H9 (cell line): ENCODE data around the gene ITPR2. TPM values are rescaled to one million over a fixed set of nuclear protein-coding genes. Genes with fewer than 3 reads are reported as not detected.

ENCODE experiments used
- DNase-seq: peaks from one replicate; pipeline ENCODE4 v3.0.0-alpha.2; 2017
- H2AFZ ChIP-seq: one replicate; pipeline ENCODE4 v1.6.1; 2013; ENCODE audit warnings: mild to moderate bottlenecking, low read length, control low read depth, moderate library complexity
- H2AK5ac ChIP-seq: 2 replicates; pipeline ENCODE4 v1.6.1; 2013; ENCODE audit warnings: low read length, control low read depth, mixed read lengths; ENCODE audit not compliant: insufficient read length
- H2BK120ac ChIP-seq: one replicate; pipeline ENCODE4 v1.6.1; 2013; ENCODE audit warnings: low read depth, mild to moderate bottlenecking, low read length, control low read depth, inconsistent platforms; ENCODE audit not compliant: poor library complexity, severe bottlenecking
- H2BK12ac ChIP-seq: 2 replicates; pipeline ENCODE4 v1.6.1; 2013; ENCODE audit warnings: low read length, control low read depth, mixed read lengths, low read depth; ENCODE audit not compliant: insufficient read length
- H2BK15ac ChIP-seq: 2 replicates; pipeline ENCODE4 v1.6.1; 2013; ENCODE audit warnings: low read depth, low read length, control low read depth
- H2BK20ac ChIP-seq: one replicate; pipeline ENCODE4 v1.6.1; 2013; ENCODE audit warnings: low read depth, mild to moderate bottlenecking, low read length, control low read depth, inconsistent platforms; ENCODE audit not compliant: poor library complexity, severe bottlenecking
- H2BK5ac ChIP-seq: 2 replicates; pipeline ENCODE4 v1.6.1; 2013; ENCODE audit warnings: low read length, control low read depth, mixed read lengths; ENCODE audit not compliant: insufficient read length
- H3K14ac ChIP-seq: 2 replicates; pipeline ENCODE4 v1.6.1; 2013; ENCODE audit warnings: low read length, control low read depth; ENCODE audit not compliant: insufficient read depth
- H3K18ac ChIP-seq: 2 replicates; pipeline ENCODE4 v1.6.1; 2013; ENCODE audit warnings: low read depth, mild to moderate bottlenecking, mixed read lengths, low read length, control low read depth; ENCODE audit not compliant: insufficient read length
- H3K23ac ChIP-seq: 2 replicates; pipeline ENCODE4 v1.6.1; 2013; ENCODE audit warnings: low read length, control low read depth, mixed read lengths, low read depth; ENCODE audit not compliant: insufficient read length
- H3K23me2 ChIP-seq: 2 replicates; pipeline ENCODE4 v1.6.1; 2013; ENCODE audit warnings: low read depth, mild to moderate bottlenecking, mixed read lengths, low read length, control low read depth; ENCODE audit not compliant: insufficient read length, poor library complexity, severe bottlenecking
- H3K27ac ChIP-seq: 2 replicates; pipeline ENCODE4 v1.5.1; 2013; ENCODE audit warnings: low read length, control low read depth, mixed read lengths, low read depth; ENCODE audit not compliant: insufficient read length
- H3K27me3 ChIP-seq: 2 replicates; pipeline ENCODE4 v1.6.1; 2013; ENCODE audit warnings: low read length, control low read depth, inconsistent platforms; ENCODE audit not compliant: insufficient read depth
- H3K4ac ChIP-seq: 2 replicates; pipeline ENCODE4 v1.6.1; 2013; ENCODE audit warnings: low read depth, mild to moderate bottlenecking, control low read depth, inconsistent platforms, low read length, moderate library complexity
- H3K4me1 ChIP-seq: 2 replicates; pipeline ENCODE4 v1.6.1; 2013; ENCODE audit warnings: low read length, control low read depth, inconsistent platforms; ENCODE audit not compliant: insufficient read depth
- H3K4me2 ChIP-seq: 2 replicates; pipeline ENCODE4 v1.6.1; 2013; ENCODE audit warnings: low read length, control low read depth, mixed read lengths; ENCODE audit not compliant: insufficient read length, insufficient read depth
- H3K56ac ChIP-seq: 2 replicates; pipeline ENCODE4 v1.6.1; 2013; ENCODE audit warnings: low read depth, mild to moderate bottlenecking, mixed read lengths, low read length, control low read depth; ENCODE audit not compliant: insufficient read length
- H3K79me1 ChIP-seq: 2 replicates; pipeline ENCODE4 v1.6.1; 2013; ENCODE audit warnings: low read depth, mild to moderate bottlenecking, moderate library complexity, low read length, control low read depth, inconsistent platforms; ENCODE audit not compliant: insufficient read depth, poor library complexity, severe bottlenecking
- H3K79me2 ChIP-seq: 2 replicates; pipeline ENCODE4 v1.6.1; 2013; ENCODE audit warnings: low read length, control low read depth, inconsistent platforms; ENCODE audit not compliant: insufficient read depth
- H3K9ac ChIP-seq: 2 replicates; pipeline ENCODE4 v1.6.1; 2013; ENCODE audit warnings: low read length, control low read depth, mixed read lengths; ENCODE audit not compliant: insufficient read length; ENCODE audit errors: extremely low read depth
- H3K9me3 ChIP-seq: one replicate; pipeline ENCODE4 v1.6.1; 2013; ENCODE audit warnings: low read depth, low read length, inconsistent platforms; ENCODE audit not compliant: control insufficient read depth
- H3T11ph ChIP-seq: one replicate; pipeline ENCODE4 v1.6.1; 2013; ENCODE audit warnings: mild to moderate bottlenecking, low read length, control low read depth, inconsistent platforms
- H4K20me1 ChIP-seq: one replicate; pipeline ENCODE4 v1.6.1; 2013; ENCODE audit not compliant: control insufficient read depth, insufficient read length, insufficient read depth
- H4K5ac ChIP-seq: 2 replicates; pipeline ENCODE4 v1.6.1; 2013; ENCODE audit warnings: low read depth, mild to moderate bottlenecking, mixed read lengths, low read length, control low read depth; ENCODE audit not compliant: insufficient read length
- H4K8ac ChIP-seq: replicated peaks from 2 replicates; pipeline ENCODE4 v1.6.1; 2013; ENCODE audit warnings: low read length, control low read depth, mixed read lengths, low read depth; ENCODE audit not compliant: insufficient read length
- H4K91ac ChIP-seq: 2 replicates; pipeline ENCODE4 v1.6.1; 2013; ENCODE audit warnings: low read depth, mild to moderate bottlenecking, moderate library complexity, mixed read lengths, low read length, control low read depth; ENCODE audit not compliant: insufficient read length
- H3K27ac Mint-ChIP-seq, 3 experiments: 2 replicates in 2 of 3; 3 replicates in 1 of 3; pipeline ENCODE4 v1.8.0; 2020 to 2021; ENCODE audit warnings: mixed read lengths in 3 of 3, mild to moderate bottlenecking in 1 of 3, moderate library complexity in 1 of 3
- H3K27me3 Mint-ChIP-seq: 2 replicates; pipeline ENCODE4 v1.8.0; 2021; ENCODE audit warnings: low read depth, mild to moderate bottlenecking, moderate library complexity, mixed read lengths
- H3K36me3 Mint-ChIP-seq, 3 experiments: 2 replicates in 2 of 3; 3 replicates in 1 of 3; pipeline ENCODE4 v1.8.0; 2020 to 2021; ENCODE audit warnings: low read depth in 3 of 3, mixed read lengths in 3 of 3; ENCODE audit not compliant: insufficient read depth in 1 of 3
- H3K4me1 Mint-ChIP-seq, 2 experiments: 2 replicates each; pipeline ENCODE4 v1.8.0; 2020; ENCODE audit warnings: mixed read lengths in 2 of 2
- H3K4me3 Mint-ChIP-seq, 2 experiments: 2 replicates in 1 of 2; 3 replicates in 1 of 2; pipeline ENCODE4 v1.8.0; 2020 to 2021; ENCODE audit warnings: mild to moderate bottlenecking in 2 of 2, mixed read lengths in 2 of 2, moderate library complexity in 1 of 2
- H3K9me3 Mint-ChIP-seq, 2 experiments: 2 replicates in 1 of 2; 3 replicates in 1 of 2; pipeline ENCODE4 v1.8.0; 2020; ENCODE audit warnings: mild to moderate bottlenecking in 2 of 2, mixed read lengths in 2 of 2, moderate library complexity in 1 of 2
- WGBS: extraction: QIAGEN DNeasy Blood & Tissue Kit; methylation state at CpG from one replicate; pipeline ENCODE4 v1.1.7; 2013; ENCODE audit warnings: missing lambda C conversion rate, low lambda C conversion rate, mixed read lengths; ENCODE audit not compliant: insufficient read length; ENCODE audit errors: extremely low coverage; 5-methylcytosine and 5-hydroxymethylcytosine counted together
- total RNA-seq: library from RNA; stranded (reverse); gene quantifications from 2 replicates; pipeline ENCODE4 v1.2.1, GENCODE V29; 2021
- TF ChIP-seq, protein P1 (sequence below): fragments of 200-600 bp; sonication (generic); conservative IDR thresholded peaks from 3 replicates; pipeline ENCODE4 v1.8.0; 2021; ENCODE audit warnings: antibody characterized with exemption, mild to moderate bottlenecking

Gene ITPR2
- total RNA-seq, 1 experiment from 2014 or later, result 14.8 TPM

DNA sequence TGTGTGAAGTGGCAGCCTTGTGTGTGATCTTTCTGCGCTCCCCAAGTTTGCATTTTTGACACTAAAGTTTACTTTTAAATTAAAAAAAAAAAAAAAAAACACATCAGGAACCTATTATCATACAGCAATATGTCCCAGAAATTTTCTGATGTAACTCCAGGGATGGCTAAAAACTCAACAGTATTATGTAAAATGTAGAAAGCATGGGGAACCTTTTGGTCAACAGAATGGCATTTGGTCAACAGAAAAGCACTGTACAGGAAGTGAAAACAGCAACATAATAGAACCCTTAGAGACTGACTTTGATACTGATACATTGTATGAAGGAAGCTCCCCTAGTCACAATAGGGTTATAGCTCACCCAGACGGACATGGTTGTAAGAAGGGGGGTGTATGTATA, 224.3 kb downstream of the ITPR2 start:
- no peak overlapping the region for H3K23ac ChIP-seq
- no peaks in the 10 kb centered on the region for H4K20me1 ChIP-seq
- no peak overlapping the region for H4K91ac ChIP-seq
- H3K79me2 ChIP-seq, result no peaks in the 10 kb centered on the region
- H3T11ph ChIP-seq, result no peak overlapping the region
- no peak overlapping the region for H3K56ac ChIP-seq
- H2BK5ac ChIP-seq, result no peak overlapping the region
- no peak overlapping the region for H3K4ac ChIP-seq
- H3K23me2 ChIP-seq, result no peaks in the 10 kb centered on the region
- DNase-seq, result no peak
- H3K9ac ChIP-seq, result no peak overlapping the region
- H2BK20ac ChIP-seq, result no peak overlapping the region
- Mint-ChIP-seq H3K36me3 (no peaks in the 10 kb centered on the region; a peak in 3 of 7 replicates), H3K4me1 (no peaks in the 10 kb centered on the region), H3K27ac (peak overlapping the region in 1 of 3 experiments; percentile 17; a peak in 1 of 7 replicates), H3K4me3 (no peak overlapping the region), H3K27me3 (no peaks in the 10 kb centered on the region), H3K9me3 (no peaks in the 10 kb centered on the region)
- no peak overlapping the region for H2BK15ac ChIP-seq
- H3K79me1 ChIP-seq, result no peaks in the 10 kb centered on the region
- TF ChIP-seq, protein P1, sequence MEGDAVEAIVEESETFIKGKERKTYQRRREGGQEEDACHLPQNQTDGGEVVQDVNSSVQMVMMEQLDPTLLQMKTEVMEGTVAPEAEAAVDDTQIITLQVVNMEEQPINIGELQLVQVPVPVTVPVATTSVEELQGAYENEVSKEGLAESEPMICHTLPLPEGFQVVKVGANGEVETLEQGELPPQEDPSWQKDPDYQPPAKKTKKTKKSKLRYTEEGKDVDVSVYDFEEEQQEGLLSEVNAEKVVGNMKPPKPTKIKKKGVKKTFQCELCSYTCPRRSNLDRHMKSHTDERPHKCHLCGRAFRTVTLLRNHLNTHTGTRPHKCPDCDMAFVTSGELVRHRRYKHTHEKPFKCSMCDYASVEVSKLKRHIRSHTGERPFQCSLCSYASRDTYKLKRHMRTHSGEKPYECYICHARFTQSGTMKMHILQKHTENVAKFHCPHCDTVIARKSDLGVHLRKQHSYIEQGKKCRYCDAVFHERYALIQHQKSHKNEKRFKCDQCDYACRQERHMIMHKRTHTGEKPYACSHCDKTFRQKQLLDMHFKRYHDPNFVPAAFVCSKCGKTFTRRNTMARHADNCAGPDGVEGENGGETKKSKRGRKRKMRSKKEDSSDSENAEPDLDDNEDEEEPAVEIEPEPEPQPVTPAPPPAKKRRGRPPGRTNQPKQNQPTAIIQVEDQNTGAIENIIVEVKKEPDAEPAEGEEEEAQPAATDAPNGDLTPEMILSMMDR, result no peak
- no peaks in the 10 kb centered on the region for H3K4me1 ChIP-seq
- no peaks in the 10 kb centered on the region for H3K27me3 ChIP-seq
- no peak overlapping the region for H3K18ac ChIP-seq
- no CpG with 5 or more reads among the region's 2 CpGs for WGBS
- no peak overlapping the region for H3K4me2 ChIP-seq
- no peak overlapping the region for H4K8ac ChIP-seq
- no peak overlapping the region for H3K27ac ChIP-seq
- H2BK120ac ChIP-seq, result no peak overlapping the region
- H3K14ac ChIP-seq, result no peak overlapping the region
- no peak overlapping the region for H4K5ac ChIP-seq
- H3K9me3 ChIP-seq, result no peaks in the 10 kb centered on the region
- no peak overlapping the region for H2BK12ac ChIP-seq
- no peak overlapping the region for H2AK5ac ChIP-seq
- H2AFZ ChIP-seq, result no peak overlapping the region
